H9 (cell line): ENCODE data around the gene DEAF1. TPM values are rescaled to one million over a fixed set of nuclear protein-coding genes. Genes with fewer than 3 reads are reported as not detected.

Experiments used
- DNase-seq: peaks from one replicate; pipeline ENCODE4 v3.0.0-alpha.2; 2017
- H2AFZ ChIP-seq: one replicate; pipeline ENCODE4 v1.6.1; 2013; ENCODE audit warnings: mild to moderate bottlenecking, low read length, control low read depth, moderate library complexity
- H2AK5ac ChIP-seq: 2 replicates; pipeline ENCODE4 v1.6.1; 2013; ENCODE audit warnings: low read length, control low read depth, mixed read lengths; ENCODE audit not compliant: insufficient read length
- H2BK120ac ChIP-seq: one replicate; pipeline ENCODE4 v1.6.1; 2013; ENCODE audit warnings: low read depth, mild to moderate bottlenecking, low read length, control low read depth, inconsistent platforms; ENCODE audit not compliant: poor library complexity, severe bottlenecking
- H2BK12ac ChIP-seq: 2 replicates; pipeline ENCODE4 v1.6.1; 2013; ENCODE audit warnings: low read length, control low read depth, mixed read lengths, low read depth; ENCODE audit not compliant: insufficient read length
- H2BK15ac ChIP-seq: 2 replicates; pipeline ENCODE4 v1.6.1; 2013; ENCODE audit warnings: low read depth, low read length, control low read depth
- H2BK20ac ChIP-seq: one replicate; pipeline ENCODE4 v1.6.1; 2013; ENCODE audit warnings: low read depth, mild to moderate bottlenecking, low read length, control low read depth, inconsistent platforms; ENCODE audit not compliant: poor library complexity, severe bottlenecking
- H2BK5ac ChIP-seq: 2 replicates; pipeline ENCODE4 v1.6.1; 2013; ENCODE audit warnings: low read length, control low read depth, mixed read lengths; ENCODE audit not compliant: insufficient read length
- H3K14ac ChIP-seq: 2 replicates; pipeline ENCODE4 v1.6.1; 2013; ENCODE audit warnings: low read length, control low read depth; ENCODE audit not compliant: insufficient read depth
- H3K18ac ChIP-seq: 2 replicates; pipeline ENCODE4 v1.6.1; 2013; ENCODE audit warnings: low read depth, mild to moderate bottlenecking, mixed read lengths, low read length, control low read depth; ENCODE audit not compliant: insufficient read length
- H3K23ac ChIP-seq: 2 replicates; pipeline ENCODE4 v1.6.1; 2013; ENCODE audit warnings: low read length, control low read depth, mixed read lengths, low read depth; ENCODE audit not compliant: insufficient read length
- H3K23me2 ChIP-seq: 2 replicates; pipeline ENCODE4 v1.6.1; 2013; ENCODE audit warnings: low read depth, mild to moderate bottlenecking, mixed read lengths, low read length, control low read depth; ENCODE audit not compliant: insufficient read length, poor library complexity, severe bottlenecking
- H3K27ac ChIP-seq: 2 replicates; pipeline ENCODE4 v1.5.1; 2013; ENCODE audit warnings: low read length, control low read depth, mixed read lengths, low read depth; ENCODE audit not compliant: insufficient read length
- H3K27me3 ChIP-seq: 2 replicates; pipeline ENCODE4 v1.6.1; 2013; ENCODE audit warnings: low read length, control low read depth, inconsistent platforms; ENCODE audit not compliant: insufficient read depth
- H3K4ac ChIP-seq: 2 replicates; pipeline ENCODE4 v1.6.1; 2013; ENCODE audit warnings: low read depth, mild to moderate bottlenecking, control low read depth, inconsistent platforms, low read length, moderate library complexity
- H3K4me1 ChIP-seq: 2 replicates; pipeline ENCODE4 v1.6.1; 2013; ENCODE audit warnings: low read length, control low read depth, inconsistent platforms; ENCODE audit not compliant: insufficient read depth
- H3K4me2 ChIP-seq: 2 replicates; pipeline ENCODE4 v1.6.1; 2013; ENCODE audit warnings: low read length, control low read depth, mixed read lengths; ENCODE audit not compliant: insufficient read length, insufficient read depth
- H3K56ac ChIP-seq: 2 replicates; pipeline ENCODE4 v1.6.1; 2013; ENCODE audit warnings: low read depth, mild to moderate bottlenecking, mixed read lengths, low read length, control low read depth; ENCODE audit not compliant: insufficient read length
- H3K79me1 ChIP-seq: 2 replicates; pipeline ENCODE4 v1.6.1; 2013; ENCODE audit warnings: low read depth, mild to moderate bottlenecking, moderate library complexity, low read length, control low read depth, inconsistent platforms; ENCODE audit not compliant: insufficient read depth, poor library complexity, severe bottlenecking
- H3K79me2 ChIP-seq: 2 replicates; pipeline ENCODE4 v1.6.1; 2013; ENCODE audit warnings: low read length, control low read depth, inconsistent platforms; ENCODE audit not compliant: insufficient read depth
- H3K9ac ChIP-seq: 2 replicates; pipeline ENCODE4 v1.6.1; 2013; ENCODE audit warnings: low read length, control low read depth, mixed read lengths; ENCODE audit not compliant: insufficient read length; ENCODE audit errors: extremely low read depth
- H3K9me3 ChIP-seq: one replicate; pipeline ENCODE4 v1.6.1; 2013; ENCODE audit warnings: low read depth, low read length, inconsistent platforms; ENCODE audit not compliant: control insufficient read depth
- H3T11ph ChIP-seq: one replicate; pipeline ENCODE4 v1.6.1; 2013; ENCODE audit warnings: mild to moderate bottlenecking, low read length, control low read depth, inconsistent platforms
- H4K20me1 ChIP-seq: one replicate; pipeline ENCODE4 v1.6.1; 2013; ENCODE audit not compliant: control insufficient read depth, insufficient read length, insufficient read depth
- H4K5ac ChIP-seq: 2 replicates; pipeline ENCODE4 v1.6.1; 2013; ENCODE audit warnings: low read depth, mild to moderate bottlenecking, mixed read lengths, low read length, control low read depth; ENCODE audit not compliant: insufficient read length
- H4K8ac ChIP-seq: replicated peaks from 2 replicates; pipeline ENCODE4 v1.6.1; 2013; ENCODE audit warnings: low read length, control low read depth, mixed read lengths, low read depth; ENCODE audit not compliant: insufficient read length
- H4K91ac ChIP-seq: 2 replicates; pipeline ENCODE4 v1.6.1; 2013; ENCODE audit warnings: low read depth, mild to moderate bottlenecking, moderate library complexity, mixed read lengths, low read length, control low read depth; ENCODE audit not compliant: insufficient read length
- H3K27ac Mint-ChIP-seq, 3 experiments: 2 replicates in 2 of 3; 3 replicates in 1 of 3; pipeline ENCODE4 v1.8.0; 2020 to 2021; ENCODE audit warnings: mixed read lengths in 3 of 3, mild to moderate bottlenecking in 1 of 3, moderate library complexity in 1 of 3
- H3K27me3 Mint-ChIP-seq: 2 replicates; pipeline ENCODE4 v1.8.0; 2021; ENCODE audit warnings: low read depth, mild to moderate bottlenecking, moderate library complexity, mixed read lengths
- H3K36me3 Mint-ChIP-seq, 3 experiments: 2 replicates in 2 of 3; 3 replicates in 1 of 3; pipeline ENCODE4 v1.8.0; 2020 to 2021; ENCODE audit warnings: low read depth in 3 of 3, mixed read lengths in 3 of 3; ENCODE audit not compliant: insufficient read depth in 1 of 3
- H3K4me1 Mint-ChIP-seq, 2 experiments: 2 replicates each; pipeline ENCODE4 v1.8.0; 2020; ENCODE audit warnings: mixed read lengths in 2 of 2
- H3K4me3 Mint-ChIP-seq, 2 experiments: 2 replicates in 1 of 2; 3 replicates in 1 of 2; pipeline ENCODE4 v1.8.0; 2020 to 2021; ENCODE audit warnings: mild to moderate bottlenecking in 2 of 2, mixed read lengths in 2 of 2, moderate library complexity in 1 of 2
- H3K9me3 Mint-ChIP-seq, 2 experiments: 2 replicates in 1 of 2; 3 replicates in 1 of 2; pipeline ENCODE4 v1.8.0; 2020; ENCODE audit warnings: mild to moderate bottlenecking in 2 of 2, mixed read lengths in 2 of 2, moderate library complexity in 1 of 2
- WGBS: extraction: QIAGEN DNeasy Blood & Tissue Kit; methylation state at CpG from one replicate; pipeline ENCODE4 v1.1.7; 2013; ENCODE audit warnings: missing lambda C conversion rate, low lambda C conversion rate, mixed read lengths; ENCODE audit not compliant: insufficient read length; ENCODE audit errors: extremely low coverage; 5-methylcytosine and 5-hydroxymethylcytosine counted together
- total RNA-seq: library from RNA; stranded (reverse); gene quantifications from 2 replicates; pipeline ENCODE4 v1.2.1, GENCODE V29; 2021
- TF ChIP-seq, protein P1 (sequence below): fragments of 200-600 bp; sonication (generic); conservative IDR thresholded peaks from 3 replicates; pipeline ENCODE4 v1.8.0; 2021; ENCODE audit warnings: antibody characterized with exemption, mild to moderate bottlenecking

DEAF1 gene
- total RNA-seq, 1 experiment from 2014 or later = 67.3 TPM

- H3K18ac ChIP-seq = peak overlapping the region; percentile 62
- no peak overlapping the region for H2AFZ ChIP-seq
- no peak overlapping the region for H2BK15ac ChIP-seq
- no peak overlapping the region for H4K91ac ChIP-seq
- Mint-ChIP-seq H3K27me3 (peaks cover 50% of the 10 kb centered on the region), H3K27ac (peak overlapping the region in 1 of 3 experiments; percentile 93; a peak in 2 of 7 replicates), H3K9me3 (no peaks in the 10 kb centered on the region; a peak in 2 of 5 replicates), H3K4me3 (peak overlapping the region; percentile 55 to 75; a peak in 3 of 5 replicates), H3K36me3 (peaks cover 2 to 22% (median 5%) of the 10 kb centered on the region in 3 experiments; a peak in 4 of 7 replicates), H3K4me1 (peaks cover 18 to 28% of the 10 kb centered on the region in 2 experiments)
- H4K8ac ChIP-seq = no peak overlapping the region
- H3K27me3 ChIP-seq = peaks cover 33% of the 10 kb centered on the region
- peak overlapping the region; percentile 33 for H3K4me2 ChIP-seq
- no peaks in the 10 kb centered on the region for H3K9me3 ChIP-seq
- no CpG with 5 or more reads among the region's 80 CpGs for WGBS
- H3K4ac ChIP-seq = no peak overlapping the region
- H3K27ac ChIP-seq = no peak overlapping the region
- H2BK20ac ChIP-seq = no peak overlapping the region
- no peak for DNase-seq
- TF ChIP-seq, protein P1, sequence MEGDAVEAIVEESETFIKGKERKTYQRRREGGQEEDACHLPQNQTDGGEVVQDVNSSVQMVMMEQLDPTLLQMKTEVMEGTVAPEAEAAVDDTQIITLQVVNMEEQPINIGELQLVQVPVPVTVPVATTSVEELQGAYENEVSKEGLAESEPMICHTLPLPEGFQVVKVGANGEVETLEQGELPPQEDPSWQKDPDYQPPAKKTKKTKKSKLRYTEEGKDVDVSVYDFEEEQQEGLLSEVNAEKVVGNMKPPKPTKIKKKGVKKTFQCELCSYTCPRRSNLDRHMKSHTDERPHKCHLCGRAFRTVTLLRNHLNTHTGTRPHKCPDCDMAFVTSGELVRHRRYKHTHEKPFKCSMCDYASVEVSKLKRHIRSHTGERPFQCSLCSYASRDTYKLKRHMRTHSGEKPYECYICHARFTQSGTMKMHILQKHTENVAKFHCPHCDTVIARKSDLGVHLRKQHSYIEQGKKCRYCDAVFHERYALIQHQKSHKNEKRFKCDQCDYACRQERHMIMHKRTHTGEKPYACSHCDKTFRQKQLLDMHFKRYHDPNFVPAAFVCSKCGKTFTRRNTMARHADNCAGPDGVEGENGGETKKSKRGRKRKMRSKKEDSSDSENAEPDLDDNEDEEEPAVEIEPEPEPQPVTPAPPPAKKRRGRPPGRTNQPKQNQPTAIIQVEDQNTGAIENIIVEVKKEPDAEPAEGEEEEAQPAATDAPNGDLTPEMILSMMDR = no peak
- no peaks in the 10 kb centered on the region for H3K79me2 ChIP-seq
- H3K23me2 ChIP-seq = peaks cover 19% of the 10 kb centered on the region
- no peak overlapping the region for H4K5ac ChIP-seq
- H3K23ac ChIP-seq = no peak overlapping the region
- H2BK5ac ChIP-seq = no peak overlapping the region
- H4K20me1 ChIP-seq = no peaks in the 10 kb centered on the region
- H3K14ac ChIP-seq = peak overlapping the region; percentile 40
- H2BK12ac ChIP-seq = no peak overlapping the region
- no peak overlapping the region for H3K9ac ChIP-seq
- H2AK5ac ChIP-seq = no peak overlapping the region
- H2BK120ac ChIP-seq = no peak overlapping the region
- no peaks in the 10 kb centered on the region for H3K79me1 ChIP-seq
- no peaks in the 10 kb centered on the region; the same call in 1 of the 2 replicates for H3K4me1 ChIP-seq
- H3K56ac ChIP-seq = no peak overlapping the region
- no peak overlapping the region for H3T11ph ChIP-seq
Measured at GRCh38 chr11:639332-639955, 55.6 kb downstream of the DEAF1 start.
